WTC11 (cell line): ENCODE data around the gene ATG2A. TPM values are rescaled to one million over a fixed set of nuclear protein-coding genes. Genes with fewer than 3 reads are reported as not detected.

Experiments used
- ATAC-seq: fragments of 200-7000 bp; cut with Tn5 transposase; 2 replicates; pipeline ENCODE4 v1.10.0; 2021; ENCODE audit warnings: mild to moderate bottlenecking, moderate library complexity
- CTCF ChIA-PET: fragments of 300-600 bp; sonication (Branson Sonifier 250); formaldehyde crosslinking; loops from one replicate; lab custom pipeline; 2021; ENCODE audit warnings: antibody characterized with exemption; lab: Charles Lee
- POLR2A ChIA-PET: fragments of 350-600 bp; sonication (Branson Sonifier 250); formaldehyde crosslinking; loops from one replicate; lab custom pipeline; 2021; ENCODE audit warnings: antibody characterized with exemption; lab: Charles Lee
- DNase-seq: peaks from one replicate; pipeline ENCODE4 v3.0.0; 2021; ENCODE audit warnings: low spot score
- H3K27ac Mint-ChIP-seq: 2 replicates; pipeline ENCODE4 v1.8.0; 2021; ENCODE audit warnings: mixed read lengths
- H3K27me3 Mint-ChIP-seq: 2 replicates; pipeline ENCODE4 v1.8.0; 2021; ENCODE audit warnings: low read depth, mild to moderate bottlenecking, moderate library complexity, mixed read lengths
- H3K36me3 Mint-ChIP-seq: 2 replicates; pipeline ENCODE4 v1.8.0; 2021; ENCODE audit warnings: mixed read lengths
- H3K4me1 Mint-ChIP-seq: 2 replicates; pipeline ENCODE4 v1.8.0; 2022; ENCODE audit warnings: mixed read lengths
- H3K4me3 Mint-ChIP-seq: 2 replicates; pipeline ENCODE4 v1.8.0; 2021; ENCODE audit warnings: mild to moderate bottlenecking, moderate library complexity, mixed read lengths
- H3K9me3 Mint-ChIP-seq: 2 replicates; pipeline ENCODE4 v1.8.0; 2021; ENCODE audit warnings: mixed read lengths
- CDX4 ChIP-seq: fragments of 250-450 bp; sonication (Bioruptor Pico); IDR thresholded peaks from 2 replicates; pipeline ENCODE4 v1.9.0; 2021; ENCODE audit warnings: moderate library complexity, mild to moderate bottlenecking, inconsistent platforms, borderline replicate concordance
- E2F5 ChIP-seq: sonication (generic); formaldehyde crosslinking; IDR thresholded peaks from 2 replicates; pipeline ENCODE4 v1.8.1; 2022; ENCODE audit warnings: mild to moderate bottlenecking, moderate library complexity, missing genetic modification reagents
- HMGXB4 ChIP-seq: sonication (generic); formaldehyde crosslinking; IDR thresholded peaks from 2 replicates; pipeline ENCODE4 v1.8.1; 2023; ENCODE audit warnings: mild to moderate bottlenecking, moderate library complexity, missing genetic modification reagents
- JUN ChIP-seq: sonication (generic); formaldehyde crosslinking; IDR thresholded peaks from 2 replicates; pipeline ENCODE4 v1.8.0; 2023; ENCODE audit warnings: mild to moderate bottlenecking, missing genetic modification reagents
- MAX ChIP-seq: sonication (generic); formaldehyde crosslinking; IDR thresholded peaks from 2 replicates; pipeline ENCODE4 v1.8.0; 2022; ENCODE audit warnings: mild to moderate bottlenecking, missing genetic modification reagents
- MYBL2 ChIP-seq: sonication (generic); formaldehyde crosslinking; IDR thresholded peaks from 2 replicates; pipeline ENCODE4 v1.8.1; 2023; ENCODE audit warnings: mild to moderate bottlenecking, moderate library complexity, missing genetic modification reagents
- NFATC4 ChIP-seq: fragments of 250-450 bp; sonication (Bioruptor Pico); IDR thresholded peaks from 2 replicates; pipeline ENCODE4 v1.9.0; 2021; ENCODE audit warnings: mild to moderate bottlenecking
- SOX15 ChIP-seq: fragments of 250-450 bp; sonication (Bioruptor Pico); IDR thresholded peaks from 2 replicates; pipeline ENCODE4 v1.9.0; 2021; ENCODE audit warnings: mild to moderate bottlenecking
- TEAD1 ChIP-seq: sonication (generic); formaldehyde crosslinking; IDR thresholded peaks from 2 replicates; pipeline ENCODE4 v1.8.0; 2022; ENCODE audit warnings: mild to moderate bottlenecking, missing genetic modification reagents
- TEAD4 ChIP-seq: sonication (generic); formaldehyde crosslinking; IDR thresholded peaks from 2 replicates; pipeline ENCODE4 v1.8.0; 2022; ENCODE audit warnings: mild to moderate bottlenecking, missing genetic modification reagents
- ZBTB21 ChIP-seq: sonication (generic); formaldehyde crosslinking; IDR thresholded peaks from 2 replicates; pipeline ENCODE4 v1.8.1; 2023; ENCODE audit warnings: mild to moderate bottlenecking, missing genetic modification reagents, borderline replicate concordance
- ZBTB43 ChIP-seq: sonication (generic); formaldehyde crosslinking; IDR thresholded peaks from 2 replicates; pipeline ENCODE4 v1.8.1; 2023; ENCODE audit warnings: mild to moderate bottlenecking, missing genetic modification reagents
- ZNF232 ChIP-seq: sonication (generic); formaldehyde crosslinking; IDR thresholded peaks from 2 replicates; pipeline ENCODE4 v1.8.0; 2022; ENCODE audit warnings: mild to moderate bottlenecking, missing genetic modification reagents
- ZNF263 ChIP-seq: sonication (generic); formaldehyde crosslinking; IDR thresholded peaks from 2 replicates; pipeline ENCODE4 v1.8.1; 2022; ENCODE audit warnings: low read depth, mild to moderate bottlenecking, moderate library complexity, missing genetic modification reagents
- ZNF416 ChIP-seq: fragments of 250-450 bp; sonication (Bioruptor Pico); IDR thresholded peaks from 2 replicates; pipeline ENCODE4 v1.9.0; 2021; ENCODE audit warnings: mild to moderate bottlenecking, inconsistent platforms
- ZNF423 ChIP-seq: fragments of 250-450 bp; sonication (Bioruptor Pico); IDR thresholded peaks from 2 replicates; pipeline ENCODE4 v2.1.2; 2022; ENCODE audit warnings: mild to moderate bottlenecking, moderate library complexity
- total RNA-seq: library from RNA; stranded (reverse); gene quantifications from 3 replicates; pipeline ENCODE4 v1.2.3, GENCODE V29; 2021

ATG2A gene
- total RNA-seq, 1 experiment from 2014 or later, result 31.4 TPM

- no peaks in the 10 kb centered on the region for H3K4me1 Mint-ChIP-seq
- no peak for TF ChIP-seq TEAD1 (CRISPR knock-in tag)
- TF ChIP-seq HMGXB4 (CRISPR knock-in tag), result no peak
- no peak for TF ChIP-seq ZNF232
- no peak for TF ChIP-seq SOX15 (CRISPR knock-in tag)
- TF ChIP-seq CDX4, result no peak
- TF ChIP-seq ZNF423 (CRISPR knock-in tag), result no peak
- TF ChIP-seq MYBL2 (CRISPR knock-in tag), result no peak
- no peak for TF ChIP-seq ZBTB21 (CRISPR knock-in tag)
- no peak for TF ChIP-seq ZNF263 (CRISPR knock-in tag)
- no peak for TF ChIP-seq TEAD4 (CRISPR knock-in tag)
- no peak for TF ChIP-seq ZNF416 (CRISPR knock-in tag)
- ATAC-seq (no peak), DNase-seq (no peak)
- ChIA-PET POLR2A (no interaction called here), CTCF (interaction anchor here (1.4 kb wide), 1 partner anchor 18 kb away, joined by 3 read pairs; no protein-coding TSS in a partner anchor)
- H3K36me3 Mint-ChIP-seq, result peaks cover 11% of the 10 kb centered on the region; the same call in 1 of the 2 replicates
- H3K27ac Mint-ChIP-seq, result no peak overlapping the region
- H3K27me3 Mint-ChIP-seq, result no peaks in the 10 kb centered on the region
- no peak overlapping the region for H3K4me3 Mint-ChIP-seq
- no peaks in the 10 kb centered on the region for H3K9me3 Mint-ChIP-seq
These were observed 10.7 kb downstream of the ATG2A start for GRCh38 chr11:64906314-64906635.

GRCh38 chr11:64905516-64906313, 11.3 kb downstream of the ATG2A start:
- H3K27ac Mint-ChIP-seq, result 0 out of 2 replicates have a peak overlapping the region, but pooled peaks have one; percentile 32
- CTCF ChIA-PET, result interaction anchor here (1.4 kb wide), 1 partner anchor 18 kb away, joined by 3 read pairs; no protein-coding TSS in a partner anchor

More at GRCh38 chr11:64905516-64906313, 11.3 kb downstream of the ATG2A start:
- no peaks in the 10 kb centered on the region for H3K4me1 Mint-ChIP-seq
- TF ChIP-seq NFATC4 (CRISPR knock-in tag) (no peak), CDX4 (no peak), JUN (CRISPR knock-in tag) (no peak), ZBTB43 (no peak), ZNF263 (CRISPR knock-in tag) (no peak), E2F5 (CRISPR knock-in tag) (no peak), MAX (no peak)
- TF ChIP-seq, all 79 proteins: peak for 0
- no peak for DNase-seq
- Mint-ChIP-seq H3K27me3 (no peaks in the 10 kb centered on the region), H3K4me3 (no peak overlapping the region), H3K9me3 (no peaks in the 10 kb centered on the region), H3K36me3 (peaks cover 11% of the 10 kb centered on the region; the same call in 1 of the 2 replicates)
- POLR2A ChIA-PET, result no interaction called here
- ATAC-seq, result no peak
